Stimulated activated CD4-positive, alpha-beta T cell treated with anti-CD3 and anti-CD28 coated beads, Interleukin-15, amount 100 ng/mL, for 1 hour (primary cell): Measurements from ENCODE around the gene VWA5B1.

Source experiments
- DNase-seq, 2 donors: peaks; one replicate each; pipeline ENCODE4 v3.0.0-alpha.2; 2020; ENCODE audit warnings: low read depth in 1 of 2, low spot score in 1 of 2

VWA5B1 gene

GRCh38 chr1:20345419-20345818, 54.7 kb downstream of the VWA5B1 start:
- no peak for DNase-seq

DNA sequence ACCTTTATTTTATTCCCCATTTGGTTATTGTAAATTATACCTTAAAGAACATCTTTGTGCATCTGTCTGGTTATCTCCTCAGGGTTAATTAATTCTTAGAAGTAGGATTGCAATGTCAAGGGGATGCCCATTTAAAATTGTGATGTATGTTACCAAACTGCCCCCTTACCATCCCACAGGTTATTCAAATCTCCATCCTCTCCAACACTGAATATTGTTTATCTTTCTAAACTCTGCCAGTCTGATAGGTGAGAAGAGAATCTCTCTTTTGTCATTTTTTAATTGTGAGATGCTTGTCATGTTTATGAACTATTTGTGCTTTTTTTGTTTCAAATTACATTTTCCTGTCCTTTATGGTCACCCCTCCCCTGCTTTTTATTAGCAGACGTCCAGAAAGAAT, 55.8 kb downstream of the VWA5B1 start:
- no peak for DNase-seq

GRCh38 chr1:20347699-20348098, 57.0 kb downstream of the VWA5B1 start:
- no peak for DNase-seq

DNA sequence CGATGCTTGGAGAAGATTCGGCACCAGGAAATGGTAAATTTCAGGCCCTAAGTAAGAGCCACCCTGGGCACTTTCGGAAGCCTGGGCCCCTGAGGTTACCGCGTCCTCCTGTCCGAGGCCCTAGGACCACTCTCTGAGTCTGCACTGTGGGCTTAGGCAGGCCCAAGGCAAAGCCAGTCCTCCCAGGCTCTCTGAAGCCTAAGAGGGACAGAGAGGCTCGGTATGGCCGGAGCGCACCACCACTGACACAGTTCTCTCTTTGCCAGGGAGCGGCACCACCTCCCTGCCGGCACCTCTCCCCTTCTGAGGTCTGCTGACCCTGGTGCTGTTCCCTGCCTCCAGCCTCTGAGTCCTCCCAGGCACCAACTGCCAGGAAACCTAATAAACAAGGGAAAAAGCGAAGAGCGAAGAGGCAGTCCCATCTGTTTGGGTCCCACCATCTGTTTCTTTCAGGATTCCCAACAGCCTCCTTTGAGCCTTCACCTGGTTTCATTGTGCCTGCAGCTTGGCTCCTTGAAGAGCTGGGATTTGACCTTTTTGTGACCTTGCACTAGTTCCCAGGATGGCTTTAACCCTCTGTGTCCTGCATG, 57.7 kb downstream of the VWA5B1 start:
- no peak for DNase-seq

- DNase-seq, result no peak
These were observed 58.9 kb downstream of the VWA5B1 start for GRCh38 chr1:20349561-20349960.

DNA sequence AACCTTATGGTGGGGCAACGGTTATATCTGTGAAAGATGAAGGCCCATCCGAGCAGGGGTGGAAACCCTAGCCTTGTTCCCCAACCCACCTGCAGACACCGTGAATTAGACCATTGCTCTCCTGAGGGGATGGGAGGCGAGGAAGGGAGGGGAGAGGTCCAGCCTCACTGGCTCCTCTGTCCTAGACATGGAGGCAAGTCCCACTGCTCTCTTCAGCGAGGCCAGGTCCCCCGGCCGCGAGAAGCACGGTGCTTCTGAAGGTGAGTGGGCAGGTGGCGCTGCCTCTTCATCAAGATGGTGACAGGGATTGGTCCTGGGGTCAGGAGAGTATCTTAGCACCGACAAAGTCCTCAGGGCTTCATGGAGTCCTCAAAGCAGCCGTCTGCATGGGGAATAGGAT, 59.3 kb downstream of the VWA5B1 start:
- no peak for DNase-seq

- DNase-seq, result no peak
These were observed 59.7 kb downstream of the VWA5B1 start for GRCh38 chr1:20350421-20350820.

- DNase-seq, result no peak
These were observed 61.4 kb downstream of the VWA5B1 start for GRCh38 chr1:20351911-20352701.

DNA sequence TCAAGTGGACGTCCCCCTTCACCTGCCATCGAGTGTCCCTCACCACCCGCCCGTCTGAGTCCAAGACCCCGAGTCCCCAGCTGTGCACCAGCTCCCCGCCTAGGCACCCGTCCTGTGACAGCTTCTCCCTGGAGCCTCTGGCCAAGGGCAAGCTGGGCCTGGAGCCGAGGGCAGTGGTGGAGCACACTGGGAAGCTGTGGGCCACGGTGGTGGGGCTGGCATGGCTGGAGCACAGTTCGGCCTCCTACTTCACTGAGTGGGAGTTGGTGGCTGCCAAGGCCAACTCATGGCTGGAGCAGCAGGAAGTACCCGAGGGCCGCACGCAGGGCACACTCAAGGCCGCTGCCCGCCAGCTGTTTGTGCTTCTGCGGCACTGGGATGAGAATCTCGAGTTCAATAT, 63.2 kb downstream of the VWA5B1 start:
- no peak for DNase-seq

GRCh38 chr1:20354610-20355009, 63.9 kb downstream of the VWA5B1 start:
- DNase-seq, result no peak

- DNase-seq, result no peak
These were observed 64.6 kb downstream of the VWA5B1 start for GRCh38 chr1:20355101-20355827.

DNA sequence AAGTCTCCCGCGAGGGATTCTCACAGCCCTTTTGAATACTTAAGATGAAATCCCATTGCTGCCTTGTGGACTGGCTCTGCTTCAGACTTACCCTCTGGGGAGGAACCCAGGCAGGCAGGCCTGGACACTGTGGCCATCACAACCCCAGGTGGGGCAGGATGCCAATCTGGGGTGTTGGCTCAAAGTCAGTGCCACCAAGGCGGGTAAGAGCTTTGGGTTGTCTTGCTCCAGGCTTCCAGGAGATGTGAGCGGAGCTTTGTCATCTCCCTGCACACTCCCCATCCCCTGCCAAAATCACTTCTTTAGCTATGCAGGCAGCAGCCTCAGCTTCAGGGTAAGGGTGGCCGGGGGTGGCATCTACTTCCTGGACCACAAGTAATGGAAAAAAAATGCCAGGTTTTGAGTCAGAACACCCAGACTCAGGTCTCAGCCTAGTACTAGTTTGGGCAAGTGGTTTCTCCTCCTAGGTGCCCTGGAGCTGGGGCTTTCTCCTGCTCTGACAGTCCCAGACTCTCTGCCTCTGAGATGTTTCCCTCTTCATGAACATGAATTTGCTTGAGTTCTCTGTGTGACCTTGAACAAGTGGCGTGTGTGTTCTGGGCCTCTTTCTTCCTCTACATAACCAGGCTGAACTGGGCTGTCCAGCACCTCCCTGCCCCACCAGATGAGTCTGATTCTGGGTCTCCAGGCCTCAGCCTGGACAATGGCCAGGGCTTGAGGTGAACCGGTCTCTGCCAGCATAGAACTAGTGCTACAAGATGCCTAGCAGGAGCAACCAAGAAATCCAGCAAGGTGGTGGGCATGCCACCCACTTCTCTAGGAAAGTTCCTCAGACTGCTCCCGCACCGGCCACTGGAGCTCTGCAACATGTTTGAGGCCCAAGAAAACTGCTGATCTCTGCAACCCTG, 65.4 kb downstream of the VWA5B1 start:
- no peak for DNase-seq

GRCh38 chr1:20356850-20357459, 66.3 kb downstream of the VWA5B1 start:
- DNase-seq, result no peak

DNA sequence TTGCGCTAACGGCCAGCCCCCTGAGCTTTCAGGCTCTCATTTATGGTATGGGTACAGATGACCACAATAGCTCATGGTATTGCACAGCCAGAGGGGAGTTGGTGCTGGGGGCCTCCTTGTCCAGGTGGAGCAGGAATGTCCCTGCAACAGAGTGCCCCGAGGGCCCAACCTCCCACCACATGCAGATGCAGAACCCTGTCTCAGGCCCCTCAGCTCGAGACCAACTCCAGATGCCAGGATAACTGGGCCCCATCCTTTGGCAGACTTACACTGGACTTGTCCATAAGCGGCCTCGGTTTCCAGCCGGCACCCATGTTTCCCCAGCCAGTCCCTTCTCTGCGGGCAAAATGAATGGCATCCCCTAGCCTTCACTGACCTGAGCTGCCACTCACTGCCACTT, 67.1 kb downstream of the VWA5B1 start:
- DNase-seq, result no peak

DNA sequence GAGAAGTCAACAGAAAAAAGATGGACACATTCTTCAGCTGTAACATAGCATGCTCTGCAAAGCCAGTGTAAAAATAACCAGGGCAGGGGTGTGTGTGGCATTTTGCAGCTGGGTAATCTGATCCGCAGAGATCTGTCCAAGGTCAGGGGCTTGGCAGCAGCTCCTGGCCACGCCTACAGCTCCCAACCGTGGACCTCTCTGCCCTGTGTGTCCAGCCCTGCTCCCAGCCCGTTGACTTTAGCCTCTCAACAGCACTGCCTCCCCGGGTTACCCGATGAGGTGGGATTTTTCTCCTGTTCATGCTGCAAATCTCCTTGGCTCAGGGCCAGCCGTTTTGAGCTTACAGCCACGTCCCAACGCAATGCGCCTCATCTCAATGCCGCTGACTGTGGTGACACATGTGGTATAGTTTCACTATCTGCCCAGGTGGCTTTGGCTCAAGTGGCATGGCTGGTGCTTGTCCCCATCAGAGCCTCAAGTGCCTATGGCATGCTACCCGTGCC, 68.1 kb downstream of the VWA5B1 start:
- no peak for DNase-seq

DNA sequence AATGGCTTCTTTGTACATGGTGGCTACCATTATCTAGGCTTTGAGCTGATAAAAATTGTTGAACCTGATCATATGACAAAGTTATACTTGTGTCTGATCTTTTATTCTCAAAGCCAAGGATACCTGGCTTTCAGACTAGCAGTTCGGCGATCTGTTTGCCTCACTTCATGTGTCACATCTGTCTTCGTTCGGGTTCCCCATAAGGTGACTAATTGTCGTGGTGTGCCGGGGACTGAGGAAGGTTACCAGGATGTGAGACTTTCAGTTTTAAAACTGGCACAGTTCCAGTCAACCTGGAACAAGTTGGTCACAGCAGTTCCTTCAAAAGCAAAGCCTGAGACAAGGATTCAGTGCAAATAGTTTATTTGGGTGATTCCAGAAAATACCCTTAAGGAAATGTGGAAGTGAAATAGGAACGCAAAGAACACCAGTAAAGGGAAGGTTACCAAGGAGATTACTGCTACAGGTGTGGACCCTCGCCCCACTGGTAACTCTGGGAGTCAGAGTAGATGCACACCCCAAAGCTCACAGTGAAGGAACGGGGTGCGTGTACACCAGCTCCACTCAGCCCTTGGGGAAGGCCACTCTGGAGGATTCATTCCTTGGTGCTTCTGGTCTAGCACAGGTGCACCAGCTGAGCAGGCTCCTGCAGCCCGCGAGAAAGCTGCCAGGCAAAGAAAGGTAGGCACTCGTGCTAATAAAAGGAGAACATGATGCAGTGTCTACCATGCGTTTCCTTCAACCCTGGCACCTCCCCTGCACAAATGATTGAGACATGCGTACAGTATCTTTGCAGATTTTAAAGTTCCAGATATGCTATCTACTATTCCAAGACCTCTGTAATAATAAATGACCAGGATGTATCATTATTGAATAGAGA, 69.0 kb downstream of the VWA5B1 start:
- DNase-seq, result peak in 1 of 2 donors; percentile 14

DNA sequence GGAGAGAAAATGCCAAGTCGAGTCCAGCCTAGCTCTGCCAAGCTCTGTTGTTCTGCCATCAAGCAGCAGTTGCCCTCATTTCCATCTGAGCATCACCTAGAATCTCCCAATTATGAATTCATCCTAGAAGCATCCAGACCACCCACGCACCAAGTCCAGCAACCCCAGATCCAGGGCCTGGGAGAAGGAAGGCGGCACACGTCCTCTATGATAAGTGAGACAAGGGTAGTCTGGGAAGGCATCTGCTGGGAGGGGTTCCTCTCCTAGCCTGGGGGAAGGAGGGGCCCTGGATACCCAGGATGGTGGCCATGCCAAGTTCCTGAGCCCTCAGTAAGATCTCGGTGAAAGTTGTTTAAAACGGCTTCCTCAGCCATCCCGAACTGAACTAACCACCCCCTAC, 70.7 kb downstream of the VWA5B1 start:
- no peak for DNase-seq

- DNase-seq, result peak in 1 of 2 donors; percentile 8
These were observed 71.2 kb downstream of the VWA5B1 start for GRCh38 chr1:20361805-20362381.

GRCh38 chr1:20362856-20363255, 72.2 kb downstream of the VWA5B1 start:
- DNase-seq, result no peak
